ENCODE measurements around the gene TAGLN2. TPM values are rescaled to one million over a fixed set of nuclear protein-coding genes. Genes with fewer than 3 reads are reported as not detected.
A peak's percentile ranks its signal among the peaks of the same experiment; 100 is the strongest.

TAGLN2 gene
- total and polyA plus RNA-seq, 9 of the 15 experiments (the other 6 are each of a cell fraction or from before 2014, with no cell fraction given): 192 to 683 (median 455) TPM

GRCh38 chr1:159945483-159946241 is 20.4 kb upstream of the TAGLN2 start, which contains the start of gene IGSF9 (continued):
- no peak for TF ChIP-seq HDAC6 (IDR thresholded peaks at IDR 0.05; ENCODE audit: low read depth, low read length)
- no peak for TF ChIP-seq ZNF324 (CRISPR knock-in tag; IDR thresholded peaks at IDR 0.05)
- TF ChIP-seq CHD1 (IDR thresholded peaks at IDR 0.05; ENCODE audit: low read length): no peak
- TF ChIP-seq ESRRB (CRISPR knock-in tag; IDR thresholded peaks at IDR 0.05; ENCODE audit: borderline replicate concordance): no peak
- no peak for TF ChIP-seq PHF21A (IDR thresholded peaks at IDR 0.05; ENCODE audit: borderline replicate concordance, low read depth)
- TF ChIP-seq, protein P1, sequence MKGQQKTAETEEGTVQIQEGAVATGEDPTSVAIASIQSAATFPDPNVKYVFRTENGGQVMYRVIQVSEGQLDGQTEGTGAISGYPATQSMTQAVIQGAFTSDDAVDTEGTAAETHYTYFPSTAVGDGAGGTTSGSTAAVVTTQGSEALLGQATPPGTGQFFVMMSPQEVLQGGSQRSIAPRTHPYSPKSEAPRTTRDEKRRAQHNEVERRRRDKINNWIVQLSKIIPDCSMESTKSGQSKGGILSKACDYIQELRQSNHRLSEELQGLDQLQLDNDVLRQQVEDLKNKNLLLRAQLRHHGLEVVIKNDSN (CRISPR knock-in tag; IDR thresholded peaks at IDR 0.05): peak; percentile 88
- no peak for TF ChIP-seq SIRT6 (IDR thresholded peaks at IDR 0.05; ENCODE audit: low read depth, low read length)
- TF ChIP-seq ZNF76 (CRISPR knock-in tag; IDR thresholded peaks at IDR 0.05; ENCODE audit: borderline replicate concordance): no peak; the same call in 1 of the 2 replicates
- TF ChIP-seq RBBP5 (IDR thresholded peaks at IDR 0.05; ENCODE audit: borderline replicate concordance, insufficient read depth, low read length, poor library complexity, severe bottlenecking): no peak
- no peak for TF ChIP-seq ZNF395 (CRISPR knock-in tag; IDR thresholded peaks at IDR 0.05)
- TF ChIP-seq NFYB (IDR thresholded peaks at IDR 0.05; ENCODE audit: extremely low read depth, insufficient read length): peak; percentile 33
- TF ChIP-seq, protein P2, sequence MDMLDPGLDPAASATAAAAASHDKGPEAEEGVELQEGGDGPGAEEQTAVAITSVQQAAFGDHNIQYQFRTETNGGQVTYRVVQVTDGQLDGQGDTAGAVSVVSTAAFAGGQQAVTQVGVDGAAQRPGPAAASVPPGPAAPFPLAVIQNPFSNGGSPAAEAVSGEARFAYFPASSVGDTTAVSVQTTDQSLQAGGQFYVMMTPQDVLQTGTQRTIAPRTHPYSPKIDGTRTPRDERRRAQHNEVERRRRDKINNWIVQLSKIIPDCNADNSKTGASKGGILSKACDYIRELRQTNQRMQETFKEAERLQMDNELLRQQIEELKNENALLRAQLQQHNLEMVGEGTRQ (CRISPR knock-in tag; IDR thresholded peaks at IDR 0.05): peak; percentile 79
- no peak for TF ChIP-seq ZNF551 (CRISPR knock-in tag; IDR thresholded peaks at IDR 0.05)
- TF ChIP-seq, protein P3, sequence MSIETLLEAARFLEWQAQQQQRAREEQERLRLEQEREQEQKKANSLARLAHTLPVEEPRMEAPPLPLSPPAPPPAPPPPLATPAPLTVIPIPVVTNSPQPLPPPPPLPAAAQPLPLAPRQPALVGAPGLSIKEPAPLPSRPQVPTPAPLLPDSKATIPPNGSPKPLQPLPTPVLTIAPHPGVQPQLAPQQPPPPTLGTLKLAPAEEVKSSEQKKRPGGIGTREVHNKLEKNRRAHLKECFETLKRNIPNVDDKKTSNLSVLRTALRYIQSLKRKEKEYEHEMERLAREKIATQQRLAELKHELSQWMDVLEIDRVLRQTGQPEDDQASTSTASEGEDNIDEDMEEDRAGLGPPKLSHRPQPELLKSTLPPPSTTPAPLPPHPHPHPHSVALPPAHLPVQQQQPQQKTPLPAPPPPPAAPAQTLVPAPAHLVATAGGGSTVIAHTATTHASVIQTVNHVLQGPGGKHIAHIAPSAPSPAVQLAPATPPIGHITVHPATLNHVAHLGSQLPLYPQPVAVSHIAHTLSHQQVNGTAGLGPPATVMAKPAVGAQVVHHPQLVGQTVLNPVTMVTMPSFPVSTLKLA (conservative IDR thresholded peaks at IDR 0.05): peak; percentile 89 to 93
- TF ChIP-seq SIX5 (IDR thresholded peaks at IDR 0.05; ENCODE audit: borderline replicate concordance in 1 of 2, insufficient read depth in 1 of 2, low read depth in 1 of 2, low read length in 2 of 2): peak; percentile 71 to 81
- no peak for TF ChIP-seq BRD9 (IDR thresholded peaks at IDR 0.05; ENCODE audit: low read depth, partially characterized antibody)
- peak; percentile 53 for TF ChIP-seq HMGN3 (IDR thresholded peaks at IDR 0.05; ENCODE audit: borderline replicate concordance, extremely low read depth, insufficient read length, low read depth, low read length)
- no peak for TF ChIP-seq HNRNPLL (IDR thresholded peaks at IDR 0.05; ENCODE audit: low read depth, low read length, poor library complexity, severe bottlenecking)
- TF ChIP-seq ZNF780A (CRISPR knock-in tag; IDR thresholded peaks at IDR 0.05): no peak
- no peak for TF ChIP-seq IFI16 (CRISPR knock-in tag; IDR thresholded peaks at IDR 0.05)
